ENCODE data around the gene AADAC. TPM values are rescaled to one million over a fixed set of nuclear protein-coding genes. Genes with fewer than 3 reads are reported as not detected.
A peak's percentile ranks its signal among the peaks of the same experiment; 100 is the strongest.

Gene AADAC
- polyA plus RNA-seq, 1 experiment = not detected

DNA sequence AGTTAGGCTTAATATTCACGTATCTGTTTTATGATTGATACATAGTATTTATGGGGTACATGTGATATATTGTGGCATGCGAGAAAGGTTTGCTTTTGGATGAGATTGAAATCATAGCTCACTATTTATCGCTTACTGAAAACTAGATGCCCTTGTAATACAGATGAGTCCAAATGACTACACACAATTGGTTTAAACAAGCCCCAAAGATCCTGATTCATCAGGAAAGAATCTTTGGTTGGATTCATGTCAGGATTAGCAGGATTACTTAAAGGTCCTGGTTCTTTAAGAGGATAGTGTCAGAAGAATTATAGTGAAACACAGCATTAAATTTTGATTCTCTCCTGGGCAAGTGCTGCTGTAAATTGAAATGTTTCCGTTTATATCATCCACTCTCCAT is 18.6 kb upstream of the AADAC start:
- ChIA-PET POLR2A (no interaction called here), CTCF (interaction anchor here (1.0 kb wide), 1 partner anchor 327 kb away, joined by 4 read pairs; no protein-coding TSS in a partner anchor)
- Histone ChIP-seq H3K27me3 (ENCODE audit: control insufficient read depth, insufficient read depth, low read length) (no peaks in the 10 kb centered on the region), H3K27ac (ENCODE audit: low read depth, low read length) (no peak overlapping the region), H3K4me3 (ENCODE audit: low read depth, low read length) (no peak overlapping the region), H3K9me3 (ENCODE audit: control insufficient read depth, insufficient read depth, low read length) (no peaks in the 10 kb centered on the region)
- DNase-seq (ENCODE audit: low read depth, low spot score) = peak; percentile 36
- TF ChIP-seq, protein P1, sequence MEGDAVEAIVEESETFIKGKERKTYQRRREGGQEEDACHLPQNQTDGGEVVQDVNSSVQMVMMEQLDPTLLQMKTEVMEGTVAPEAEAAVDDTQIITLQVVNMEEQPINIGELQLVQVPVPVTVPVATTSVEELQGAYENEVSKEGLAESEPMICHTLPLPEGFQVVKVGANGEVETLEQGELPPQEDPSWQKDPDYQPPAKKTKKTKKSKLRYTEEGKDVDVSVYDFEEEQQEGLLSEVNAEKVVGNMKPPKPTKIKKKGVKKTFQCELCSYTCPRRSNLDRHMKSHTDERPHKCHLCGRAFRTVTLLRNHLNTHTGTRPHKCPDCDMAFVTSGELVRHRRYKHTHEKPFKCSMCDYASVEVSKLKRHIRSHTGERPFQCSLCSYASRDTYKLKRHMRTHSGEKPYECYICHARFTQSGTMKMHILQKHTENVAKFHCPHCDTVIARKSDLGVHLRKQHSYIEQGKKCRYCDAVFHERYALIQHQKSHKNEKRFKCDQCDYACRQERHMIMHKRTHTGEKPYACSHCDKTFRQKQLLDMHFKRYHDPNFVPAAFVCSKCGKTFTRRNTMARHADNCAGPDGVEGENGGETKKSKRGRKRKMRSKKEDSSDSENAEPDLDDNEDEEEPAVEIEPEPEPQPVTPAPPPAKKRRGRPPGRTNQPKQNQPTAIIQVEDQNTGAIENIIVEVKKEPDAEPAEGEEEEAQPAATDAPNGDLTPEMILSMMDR (IDR thresholded peaks at IDR 0.05; ENCODE audit: low read depth, low read length) = no peak

DNA sequence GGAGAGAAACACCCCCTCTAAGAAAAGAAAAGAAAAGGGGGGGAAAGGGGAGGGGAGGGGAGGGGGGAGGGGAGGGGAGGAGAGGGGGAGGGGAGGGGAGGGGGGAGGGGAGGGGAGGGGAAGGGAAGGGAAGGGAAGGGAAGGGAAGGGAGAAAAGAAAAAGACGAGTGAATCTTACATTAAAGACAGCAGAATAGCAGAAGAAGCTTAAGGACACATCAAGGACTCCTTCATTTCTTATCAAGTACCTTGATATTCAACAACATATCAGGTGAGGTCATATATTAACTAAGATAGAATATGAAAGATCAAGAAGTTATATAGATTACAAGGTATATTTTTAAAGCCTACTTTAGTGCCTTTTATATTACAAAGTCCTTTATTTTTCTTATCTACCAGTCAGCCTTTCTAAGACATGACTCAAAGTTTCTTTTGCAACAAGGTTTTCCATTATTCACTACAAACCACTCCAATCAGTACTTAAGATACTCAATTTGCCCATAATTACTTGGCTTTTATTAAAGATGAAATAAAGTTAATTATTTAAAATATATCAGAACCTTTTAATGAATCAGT is 17.7 kb upstream of the AADAC start:
- CTCF ChIA-PET = no interaction called here
- no peak overlapping the region for H3K27ac ChIP-seq (ENCODE audit: low read depth, low read length)
- POLR2A ChIA-PET = no interaction called here
- no peaks in the 10 kb centered on the region for H3K9me3 ChIP-seq (ENCODE audit: control insufficient read depth, insufficient read depth, low read length)
- TF ChIP-seq, protein P1 (IDR thresholded peaks at IDR 0.05; ENCODE audit: low read depth, low read length) = no peak
- H3K4me3 ChIP-seq (ENCODE audit: low read depth, low read length) = no peak overlapping the region
- no peaks in the 10 kb centered on the region for H3K27me3 ChIP-seq (ENCODE audit: control insufficient read depth, insufficient read depth, low read length)
- DNase-seq (ENCODE audit: low read depth, low spot score) = no peak

DNA sequence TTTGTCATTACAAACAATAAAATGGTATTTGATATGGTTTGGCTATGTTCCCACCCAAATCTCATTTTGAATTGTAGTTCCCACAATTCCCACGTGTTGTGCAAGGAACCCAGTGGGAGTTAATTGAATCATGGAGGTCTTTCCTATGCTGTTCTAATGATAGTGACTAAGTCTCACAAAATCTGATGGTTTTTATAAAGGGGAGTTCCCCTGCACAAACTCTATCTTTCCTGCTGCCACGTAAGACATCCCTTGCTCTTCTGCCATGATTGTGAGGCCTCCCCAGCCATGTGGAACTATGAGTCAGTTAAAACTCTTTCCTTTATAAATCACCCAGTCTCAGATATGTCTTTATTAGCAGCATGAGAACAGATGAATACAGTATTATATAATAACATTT is 15.4 kb upstream of the AADAC start:
- TF ChIP-seq, protein P1 (IDR thresholded peaks at IDR 0.05; ENCODE audit: low read depth, low read length) = no peak
- Histone ChIP-seq H3K27me3 (ENCODE audit: control insufficient read depth, insufficient read depth, low read length) (no peaks in the 10 kb centered on the region), H3K27ac (ENCODE audit: low read depth, low read length) (no peak overlapping the region), H3K9me3 (ENCODE audit: control insufficient read depth, insufficient read depth, low read length) (no peaks in the 10 kb centered on the region), H3K4me3 (ENCODE audit: low read depth, low read length) (no peak overlapping the region)
- ChIA-PET CTCF (no interaction called here), POLR2A (no interaction called here)
- DNase-seq (ENCODE audit: low read depth, low spot score) = no peak

DNA sequence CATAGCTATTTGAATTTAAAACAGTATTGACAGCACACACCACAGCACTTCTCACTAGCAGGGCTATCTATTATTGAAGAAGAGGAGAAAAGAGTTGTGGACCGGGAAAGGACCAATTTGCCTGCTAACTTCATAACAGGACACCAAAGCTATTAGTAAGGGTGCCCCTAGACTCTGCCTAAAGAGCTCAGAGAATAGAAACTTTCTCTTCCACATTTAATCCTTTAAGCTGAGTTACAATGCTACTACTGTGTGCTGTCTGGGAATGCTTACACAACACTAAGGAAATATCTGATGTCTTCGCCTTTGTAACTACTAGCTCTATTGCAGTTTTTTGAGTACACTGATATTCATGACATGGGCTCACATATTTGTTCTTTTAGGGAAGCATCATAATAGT is 13.5 kb upstream of the AADAC start:
- POLR2A ChIA-PET = no interaction called here
- Histone ChIP-seq H3K27ac (ENCODE audit: low read depth, low read length) (no peak overlapping the region), H3K4me3 (ENCODE audit: low read depth, low read length) (no peak overlapping the region), H3K27me3 (ENCODE audit: control insufficient read depth, insufficient read depth, low read length) (no peaks in the 10 kb centered on the region), H3K9me3 (ENCODE audit: control insufficient read depth, insufficient read depth, low read length) (no peaks in the 10 kb centered on the region)
- TF ChIP-seq, protein P1 (IDR thresholded peaks at IDR 0.05; ENCODE audit: low read depth, low read length) = no peak
- DNase-seq (ENCODE audit: low read depth, low spot score) = no peak
- CTCF ChIA-PET = no interaction called here

DNA sequence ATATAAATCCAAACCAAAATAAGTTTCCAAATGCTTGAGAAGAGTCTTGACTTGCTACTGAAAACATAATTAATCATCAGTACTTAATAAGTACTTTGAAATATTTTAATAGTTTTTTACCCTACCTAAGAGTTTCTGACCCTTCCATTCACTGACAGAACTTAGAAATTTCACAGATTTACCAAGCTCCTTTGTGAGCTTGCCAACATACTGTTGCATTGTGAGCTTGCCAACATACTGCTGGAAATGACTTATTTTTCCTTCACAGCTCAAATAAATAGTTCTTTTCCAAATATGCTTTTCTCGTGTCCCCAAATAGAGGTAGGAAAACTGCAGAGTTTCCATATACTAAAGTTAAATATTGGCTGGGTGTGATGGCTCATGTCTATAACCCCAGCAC is 9.6 kb upstream of the AADAC start:
- CTCF ChIA-PET = interaction anchor here (0.6 kb wide), 1 partner anchor 476 kb away, joined by 4 read pairs; no protein-coding TSS in a partner anchor
- Histone ChIP-seq H3K4me3 (ENCODE audit: low read depth, low read length) (no peak overlapping the region), H3K9me3 (ENCODE audit: control insufficient read depth, insufficient read depth, low read length) (peaks cover 14% of the 10 kb centered on the region), H3K27me3 (ENCODE audit: control insufficient read depth, insufficient read depth, low read length) (no peaks in the 10 kb centered on the region), H3K27ac (ENCODE audit: low read depth, low read length) (no peak overlapping the region)
- TF ChIP-seq, protein P1 (IDR thresholded peaks at IDR 0.05; ENCODE audit: low read depth, low read length) = no peak
- POLR2A ChIA-PET = no interaction called here
- DNase-seq (ENCODE audit: low read depth, low spot score) = no peak
